Mesodermal cell (in vitro differentiated cells): ENCODE results near the gene CTDSP2.

Source experiments
- H3K27ac ChIP-seq: 2 replicates; pipeline ENCODE4 v1.7.0; 2013; ENCODE audit warnings: mild to moderate bottlenecking, low read depth, low read length, moderate library complexity; ENCODE audit not compliant: severe bottlenecking
- H3K36me3 ChIP-seq: 2 replicates; pipeline ENCODE4 v1.7.1; 2013; ENCODE audit warnings: mild to moderate bottlenecking, low read length, moderate library complexity; ENCODE audit not compliant: control insufficient read depth, insufficient read depth
- H3K4me1 ChIP-seq: one replicate; pipeline ENCODE4 v1.7.1; 2013; ENCODE audit warnings: mild to moderate bottlenecking, low read length; ENCODE audit not compliant: insufficient read depth, control insufficient read depth, poor library complexity, severe bottlenecking
- H3K4me3 ChIP-seq: 2 replicates; pipeline ENCODE4 v1.7.0; 2013; ENCODE audit warnings: low read length, control low read depth, mild to moderate bottlenecking; ENCODE audit not compliant: insufficient read depth, poor library complexity, severe bottlenecking; ENCODE audit errors: extremely low read depth
- H3K9me3 ChIP-seq: 2 replicates; pipeline ENCODE4 v1.7.1; 2013; ENCODE audit warnings: mild to moderate bottlenecking, low read length, moderate library complexity; ENCODE audit not compliant: control insufficient read depth
- WGBS, 2 experiments: methylation state at CpG; one replicate each; pipeline ENCODE4 v1.1.5; 2013; ENCODE audit warnings: missing lambda C conversion rate in 2 of 2; ENCODE audit not compliant: insufficient coverage in 2 of 2; 5-methylcytosine and 5-hydroxymethylcytosine counted together

The CTDSP2 gene

DNA sequence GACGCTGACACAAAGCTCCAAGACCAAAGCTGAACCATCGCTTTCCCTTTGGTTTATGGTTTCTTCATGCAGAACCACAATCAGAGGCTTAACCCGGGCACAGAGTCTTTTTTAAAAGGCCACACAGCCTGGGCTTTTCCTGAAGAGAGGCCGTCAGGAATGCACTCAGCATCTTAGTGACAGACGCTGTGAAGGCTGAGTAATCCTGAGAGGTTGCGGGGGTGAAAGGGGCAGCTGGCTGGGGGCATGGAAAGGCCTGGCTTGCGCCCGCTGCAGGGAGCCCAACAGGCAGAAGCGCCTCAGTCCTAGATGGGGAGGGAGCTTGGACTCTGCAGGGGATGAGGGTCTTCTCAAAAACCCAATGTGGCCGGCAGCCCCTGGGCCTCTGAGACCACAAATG, 13.6 kb downstream of the CTDSP2 start:
- Histone ChIP-seq H3K36me3 (peaks cover 29% of the 10 kb centered on the region), H3K9me3 (no peaks in the 10 kb centered on the region), H3K4me1 (peaks cover 34% of the 10 kb centered on the region), H3K27ac (peak overlapping the region; percentile 62), H3K4me3 (no peak overlapping the region)
- 52 to 61% methylated on average over 10 of the region's 10 CpGs for WGBS, 2 experiments

- Histone ChIP-seq H3K9me3 (no peaks in the 10 kb centered on the region), H3K36me3 (peaks cover 51% of the 10 kb centered on the region), H3K27ac (no peak overlapping the region), H3K4me3 (no peak overlapping the region), H3K4me1 (peaks cover 12% of the 10 kb centered on the region)
- WGBS, 2 experiments: 100% methylated on average over 1 of the region's 2 CpGs; no CpG with 5 or more reads in 1 of the 2 experiments
Measured at GRCh38 chr12:57830393-57830792, 16.1 kb downstream of the CTDSP2 start.

GRCh38 chr12:57829025-57829777, 17.3 kb downstream of the CTDSP2 start:
- 91 to 93% methylated on average over 8 of the region's 10 CpGs for WGBS, 2 experiments
- Histone ChIP-seq H3K4me1 (peaks cover 12% of the 10 kb centered on the region), H3K4me3 (no peak overlapping the region), H3K36me3 (peaks cover 63% of the 10 kb centered on the region), H3K9me3 (no peaks in the 10 kb centered on the region), H3K27ac (no peak overlapping the region)

- H3K36me3 ChIP-seq: peaks cover 82% of the 10 kb centered on the region
- WGBS, 2 experiments: 88% methylated on average over 1 of the region's 1 CpG; no CpG with 5 or more reads in 1 of the 2 experiments
- H3K4me1 ChIP-seq: no peaks in the 10 kb centered on the region
- H3K9me3 ChIP-seq: no peaks in the 10 kb centered on the region
- no peak overlapping the region for H3K27ac ChIP-seq
- H3K4me3 ChIP-seq: no peak overlapping the region
Measured at GRCh38 chr12:57826966-57827365, 19.6 kb downstream of the CTDSP2 start.

- H3K9me3 ChIP-seq: no peaks in the 10 kb centered on the region
- WGBS, 2 experiments: 80 to 100% methylated on average over 1 of the region's 2 CpGs
- no peak overlapping the region for H3K4me3 ChIP-seq
- H3K27ac ChIP-seq: no peak overlapping the region
- H3K4me1 ChIP-seq: no peaks in the 10 kb centered on the region
- H3K36me3 ChIP-seq: peaks cover 86% of the 10 kb centered on the region
Measured at GRCh38 chr12:57826400-57826799, 20.1 kb downstream of the CTDSP2 start.

DNA sequence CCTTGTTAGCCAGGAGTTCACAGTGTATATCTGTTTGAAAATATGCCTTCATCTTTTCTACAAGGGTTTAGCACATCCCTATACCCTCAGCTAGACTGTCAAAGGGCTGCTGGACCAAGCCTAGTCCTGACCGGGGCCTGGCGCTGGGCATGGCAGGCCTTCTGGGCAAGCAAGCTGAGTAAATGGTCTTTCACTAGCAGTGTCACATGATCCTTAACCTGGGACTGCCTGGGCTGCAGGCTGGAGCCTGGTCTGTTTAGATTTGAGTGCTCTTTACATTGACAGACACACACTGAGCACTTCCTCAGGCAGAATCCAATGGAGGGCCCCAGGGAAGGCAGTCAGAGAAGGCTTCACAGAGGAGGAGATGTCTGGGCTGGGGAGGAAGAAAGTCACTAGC, 21.1 kb downstream of the CTDSP2 start:
- Histone ChIP-seq H3K4me1 (no peaks in the 10 kb centered on the region), H3K4me3 (no peak overlapping the region), H3K27ac (no peak overlapping the region), H3K9me3 (no peaks in the 10 kb centered on the region), H3K36me3 (peaks cover 95% of the 10 kb centered on the region)
- 100% methylated on average over 2 of the region's 2 CpGs for WGBS, 2 experiments

DNA sequence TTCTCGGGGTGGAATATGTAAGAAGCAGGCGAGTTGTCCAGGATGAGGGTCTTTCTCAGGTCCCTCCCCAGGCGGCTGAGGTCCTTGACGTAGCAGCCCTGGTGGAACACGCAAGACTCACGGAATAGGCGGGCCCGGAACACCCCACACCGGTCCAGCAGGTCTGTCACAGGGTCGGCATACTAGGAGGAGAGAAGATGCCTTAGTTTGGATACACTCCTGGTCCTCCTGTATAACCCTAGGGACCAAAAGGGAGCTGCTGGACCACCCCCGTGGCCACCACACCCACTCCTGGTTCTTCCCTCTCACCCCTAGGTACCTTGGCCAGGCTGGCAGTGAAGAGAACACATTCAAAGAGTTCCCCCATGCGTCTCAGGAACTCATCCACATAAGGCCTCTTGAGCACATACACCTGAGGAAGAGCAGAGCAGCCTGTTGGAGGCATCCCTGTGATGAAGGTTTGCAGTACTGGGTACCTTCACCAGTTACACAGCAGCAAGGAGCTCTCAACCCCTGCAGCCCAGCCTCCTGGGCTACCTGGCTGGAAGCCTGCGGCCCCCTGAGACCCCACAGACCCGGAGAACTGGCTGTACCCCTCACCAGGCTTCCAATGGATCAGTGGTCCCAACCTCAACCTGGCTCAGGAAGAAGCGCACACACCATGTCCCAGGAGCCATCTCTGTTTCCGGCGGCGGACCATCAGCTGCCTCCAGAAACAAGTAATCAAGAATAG, 22.5 kb downstream of the CTDSP2 start:
- Histone ChIP-seq H3K4me3 (no peak overlapping the region), H3K4me1 (no peaks in the 10 kb centered on the region), H3K36me3 (peaks cover 98% of the 10 kb centered on the region), H3K9me3 (no peaks in the 10 kb centered on the region), H3K27ac (no peak overlapping the region)
- 93 to 98% methylated on average over 15 to 17 of the region's 18 CpGs for WGBS, 2 experiments

GRCh38 chr12:57823131-57823907, 23.2 kb downstream of the CTDSP2 start:
- Histone ChIP-seq H3K27ac (no peak overlapping the region), H3K9me3 (no peaks in the 10 kb centered on the region), H3K36me3 (peaks cover 97% of the 10 kb centered on the region), H3K4me3 (no peak overlapping the region), H3K4me1 (no peaks in the 10 kb centered on the region)
- WGBS, 2 experiments: 93 to 94% methylated on average over 15 to 17 of the region's 17 CpGs

- Histone ChIP-seq H3K4me1 (no peaks in the 10 kb centered on the region), H3K4me3 (no peak overlapping the region), H3K9me3 (no peaks in the 10 kb centered on the region), H3K27ac (no peak overlapping the region), H3K36me3 (peaks cover 90% of the 10 kb centered on the region)
- 92 to 94% methylated on average over 6 of the region's 10 CpGs for WGBS, 2 experiments
Measured at GRCh38 chr12:57822392-57823130, 24.0 kb downstream of the CTDSP2 start.
